Sigmoid colon (tissue), 3 donors: ENCODE measurements around the gene PRDX2.

ENCODE experiments used
- POLR2A ChIP-seq, 2 donors: fragments of 450-650 bp; IDR thresholded peaks; one replicate each; pipeline ENCODE4 v1.6.1; 2016; ENCODE audit warnings: antibody characterized with exemption in 2 of 2, mild to moderate bottlenecking in 2 of 2, moderate library complexity in 2 of 2
- TF ChIP-seq, protein P1 (sequence below), 4 experiments: fragments of 450-650 bp in 3 of 4; fragments of 200-600 bp in 1 of 4; IDR thresholded peaks; one replicate each; pipeline ENCODE4 v1.5.1; 2016 to 2019; ENCODE audit warnings: antibody characterized with exemption in 4 of 4, mild to moderate bottlenecking in 3 of 4, moderate library complexity in 2 of 4

DNA sequence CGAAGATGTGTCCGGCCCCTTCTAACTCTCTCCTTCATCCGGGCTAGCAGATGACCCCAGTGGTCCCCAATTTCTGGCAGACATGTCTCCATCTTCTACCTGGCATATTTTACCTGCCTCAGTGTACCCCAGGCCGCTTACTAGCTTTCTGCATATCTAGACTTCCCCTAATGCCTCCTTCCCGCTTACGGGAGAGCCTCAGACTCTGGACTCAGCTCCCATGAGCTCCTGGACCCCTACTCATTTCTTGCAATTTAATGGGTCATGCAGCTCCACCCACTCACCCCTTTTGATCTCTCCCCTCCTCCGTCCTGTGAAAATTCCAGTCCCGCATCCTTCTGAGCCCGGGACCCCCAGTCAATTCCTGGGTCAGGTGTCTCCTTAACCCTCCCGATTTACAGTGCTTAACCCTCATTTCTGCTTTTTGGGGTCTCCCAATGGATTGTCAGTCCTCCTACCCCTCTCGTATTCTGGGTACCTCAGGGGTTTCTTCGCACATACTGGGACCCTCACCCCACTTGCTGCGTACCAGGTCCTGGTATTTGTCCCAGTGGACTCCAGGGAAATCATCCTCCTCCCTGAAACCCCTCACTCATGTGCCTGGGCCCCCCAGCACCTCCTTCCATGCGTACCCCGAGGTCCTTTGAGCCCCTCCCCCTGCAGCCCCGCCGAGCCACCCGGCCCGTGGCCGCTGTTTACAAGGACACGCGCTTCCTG is 10.8 kb downstream of the PRDX2 start:
- TF ChIP-seq, protein P1, sequence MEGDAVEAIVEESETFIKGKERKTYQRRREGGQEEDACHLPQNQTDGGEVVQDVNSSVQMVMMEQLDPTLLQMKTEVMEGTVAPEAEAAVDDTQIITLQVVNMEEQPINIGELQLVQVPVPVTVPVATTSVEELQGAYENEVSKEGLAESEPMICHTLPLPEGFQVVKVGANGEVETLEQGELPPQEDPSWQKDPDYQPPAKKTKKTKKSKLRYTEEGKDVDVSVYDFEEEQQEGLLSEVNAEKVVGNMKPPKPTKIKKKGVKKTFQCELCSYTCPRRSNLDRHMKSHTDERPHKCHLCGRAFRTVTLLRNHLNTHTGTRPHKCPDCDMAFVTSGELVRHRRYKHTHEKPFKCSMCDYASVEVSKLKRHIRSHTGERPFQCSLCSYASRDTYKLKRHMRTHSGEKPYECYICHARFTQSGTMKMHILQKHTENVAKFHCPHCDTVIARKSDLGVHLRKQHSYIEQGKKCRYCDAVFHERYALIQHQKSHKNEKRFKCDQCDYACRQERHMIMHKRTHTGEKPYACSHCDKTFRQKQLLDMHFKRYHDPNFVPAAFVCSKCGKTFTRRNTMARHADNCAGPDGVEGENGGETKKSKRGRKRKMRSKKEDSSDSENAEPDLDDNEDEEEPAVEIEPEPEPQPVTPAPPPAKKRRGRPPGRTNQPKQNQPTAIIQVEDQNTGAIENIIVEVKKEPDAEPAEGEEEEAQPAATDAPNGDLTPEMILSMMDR (IDR thresholded peaks at IDR 0.05): no peak
- TF ChIP-seq POLR2A (IDR thresholded peaks at IDR 0.05): no peak
